GM12878 (cell line): ENCODE measurements around the gene OMD. TPM values are rescaled to one million over a fixed set of nuclear protein-coding genes. Genes with fewer than 3 reads are reported as not detected.

Experiments
- ATAC-seq: fragments of 200-7000 bp; cut with Tn5 transposase; 3 replicates; pipeline ENCODE4 v1.9.1; 2020; ENCODE audit warnings: mild to moderate bottlenecking, moderate library complexity
- BruUV-seq: library from RNA; stranded (reverse); fragments of 400-500 nt; replicated peaks from 2 replicates; lab custom pipeline; 2021; lab: Mats Ljungman, UMichigan
- CTCF ChIA-PET: fragments of 300-600 bp; sonication (Branson Sonifier 250); formaldehyde crosslinking; extraction: SDS; loops from one replicate; lab custom pipeline; 2021; ENCODE audit warnings: inconsistent platforms; lab: Yijun Ruan, JAX
- POLR2A ChIA-PET: fragments of 350-600 bp; formaldehyde crosslinking; extraction: SDS; loops from one replicate; lab custom pipeline; 2021; ENCODE audit warnings: inconsistent platforms; lab: Charles Lee
- RAD21 ChIA-PET: fragments of 300-600 bp; sonication (Branson Sonifier 250); formaldehyde crosslinking; loops from one replicate; lab custom pipeline; 2023; ENCODE audit warnings: antibody characterized with exemption; ENCODE audit not compliant: unreplicated experiment; lab: Charles Lee
- SMC1A ChIA-PET: fragments of 300-600 bp; sonication (Branson Sonifier 250); formaldehyde crosslinking; loops from one replicate; lab custom pipeline; 2023; ENCODE audit not compliant: unreplicated experiment, uncharacterized antibody; lab: Charles Lee
- DNase-seq: peaks from one replicate; pipeline ENCODE4 v3.0.0-alpha.2; 2011; ENCODE audit warnings: low read depth, low spot score
- FAIRE-seq: peaks from 3 replicates; lab custom pipeline; 2011; peaks lifted over from hg19 to GRCh38; lab: Jason Lieb, UNC
- H2AFZ ChIP-seq: 2 replicates; pipeline ENCODE4 v1.6.0; 2011; ENCODE audit warnings: low read depth, low read length, control low read depth; ENCODE audit not compliant: control insufficient read depth
- H3K27ac ChIP-seq: 2 replicates; pipeline ENCODE4 v1.5.1; 2011; ENCODE audit warnings: control low read depth; ENCODE audit not compliant: control insufficient read depth, insufficient read depth
- H3K27me3 ChIP-seq, 2 experiments: replicated peaks in 1 of 2; 2 replicates each; pipeline versions ENCODE4 v1.6.0 to v1.6.1; 2011; ENCODE audit warnings: low read length in 1 of 2; ENCODE audit not compliant: control insufficient read depth in 2 of 2, insufficient read depth in 2 of 2
- H3K36me3 ChIP-seq, 2 experiments: 2 replicates each; pipeline ENCODE4 v1.5.1; 2011; ENCODE audit warnings: low read length in 1 of 2; ENCODE audit not compliant: control insufficient read depth in 2 of 2, insufficient read depth in 2 of 2
- H3K4me1 ChIP-seq: 2 replicates; pipeline ENCODE4 v1.6.1; 2011; ENCODE audit warnings: mild to moderate bottlenecking, low read length, moderate library complexity, mixed read lengths; ENCODE audit not compliant: control insufficient read depth, insufficient read depth
- H3K4me2 ChIP-seq: 2 replicates; pipeline ENCODE4 v1.6.0; 2011; ENCODE audit warnings: control low read depth; ENCODE audit not compliant: control insufficient read depth, insufficient read depth
- H3K4me3 ChIP-seq: fragments of 200-600 bp; sonication (generic); 2 replicates; pipeline ENCODE4 v1.5.1; 2016
- H3K79me2 ChIP-seq: 2 replicates; pipeline ENCODE4 v1.6.0; 2011; ENCODE audit warnings: low read length; ENCODE audit not compliant: control insufficient read depth, insufficient read depth
- H3K9ac ChIP-seq: 2 replicates; pipeline ENCODE4 v1.8.0; 2011; ENCODE audit warnings: low read length, control low read depth, mixed read lengths; ENCODE audit not compliant: control insufficient read depth, insufficient read depth
- H3K9me3 ChIP-seq: replicated peaks from 3 replicates; pipeline ENCODE4 v1.5.1; 2011; ENCODE audit warnings: mild to moderate bottlenecking, low read length; ENCODE audit not compliant: control insufficient read depth, insufficient read depth
- H4K20me1 ChIP-seq: 2 replicates; pipeline ENCODE4 v1.6.0; 2011; ENCODE audit not compliant: control insufficient read depth, insufficient read depth
- CBFB ChIP-seq: IDR thresholded peaks from 2 replicates; pipeline ENCODE4 v1.6.1; 2016; ENCODE audit warnings: antibody characterized with exemption, low read depth
- CREB1 ChIP-seq: IDR thresholded peaks from 2 replicates; pipeline ENCODE4 v1.6.1; 2012; ENCODE audit warnings: low read depth, mild to moderate bottlenecking, inconsistent platforms
- CTCF ChIP-seq, 3 experiments: IDR thresholded peaks in 2 of 3; conservative IDR thresholded peaks in 1 of 3; 2 replicates each; pipeline ENCODE4 v1.5.1; 2011; ENCODE audit warnings: low read depth in 3 of 3, low read length in 3 of 3, mild to moderate bottlenecking in 3 of 3, control low read depth in 2 of 3, moderate library complexity in 2 of 3, inconsistent platforms in 1 of 3, mixed read lengths in 1 of 3; ENCODE audit not compliant: control insufficient read depth in 2 of 3, insufficient read depth in 1 of 3; ENCODE audit errors: extremely low read depth in 1 of 3
- ESRRA ChIP-seq: IDR thresholded peaks from 2 replicates; pipeline ENCODE4 v1.6.1; 2012; ENCODE audit warnings: mild to moderate bottlenecking, low read length, improper control_type of control experiment
- ETV6 ChIP-seq, 2 experiments: fragments of 450-650 bp in 1 of 2; IDR thresholded peaks in 1 of 2; conservative IDR thresholded peaks in 1 of 2; 2 replicates each; pipeline ENCODE4 v1.6.1; 2014; ENCODE audit warnings: antibody characterized with exemption in 1 of 2, borderline replicate concordance in 1 of 2, low read depth in 1 of 2, mild to moderate bottlenecking in 1 of 2, moderate library complexity in 1 of 2
- GABPA ChIP-seq: IDR thresholded peaks from 2 replicates; pipeline ENCODE4 v1.6.1; 2014; ENCODE audit warnings: antibody characterized with exemption, low read depth, mild to moderate bottlenecking, inconsistent platforms
- IKZF2 ChIP-seq, 2 experiments: fragments of 450-650 bp; IDR thresholded peaks; 2 replicates each; pipeline ENCODE4 v1.6.1; 2017; ENCODE audit warnings: mild to moderate bottlenecking in 2 of 2, moderate library complexity in 2 of 2
- PAX5 ChIP-seq: IDR thresholded peaks from 2 replicates; pipeline ENCODE4 v1.6.1; 2011; ENCODE audit warnings: low read depth, low read length, borderline replicate concordance
- PML ChIP-seq: IDR thresholded peaks from 2 replicates; pipeline ENCODE4 v1.6.1; 2012; ENCODE audit warnings: low read length, inconsistent platforms
- POLR2AphosphoS5 ChIP-seq: IDR thresholded peaks from 2 replicates; pipeline ENCODE4 v1.6.1; 2011; ENCODE audit warnings: mild to moderate bottlenecking, low read length, inconsistent platforms
- PRDM15 ChIP-seq: fragments of 450-650 bp; formaldehyde crosslinking; IDR thresholded peaks from 2 replicates; pipeline ENCODE4 v1.4.0; 2020; ENCODE audit warnings: mild to moderate bottlenecking, moderate library complexity
- SP1 ChIP-seq: IDR thresholded peaks from one replicate; pipeline ENCODE4 v1.6.1; 2011; ENCODE audit warnings: low read depth, low read length
- SREBF1 ChIP-seq: IDR thresholded peaks from 2 replicates; pipeline ENCODE4 v1.6.1; 2012; ENCODE audit warnings: mild to moderate bottlenecking, low read length
- USF2 ChIP-seq: IDR thresholded peaks from 2 replicates; pipeline ENCODE4 v1.6.1; 2011; ENCODE audit warnings: low read depth, low read length, improper control_type of control experiment, borderline replicate concordance
- ZBED1 ChIP-seq: IDR thresholded peaks from 2 replicates; pipeline ENCODE4 v1.6.1; 2016; ENCODE audit warnings: borderline replicate concordance
- ZNF217 ChIP-seq: fragments of 450-650 bp; IDR thresholded peaks from 2 replicates; pipeline ENCODE4 v1.6.1; 2017; ENCODE audit warnings: antibody characterized with exemption, mild to moderate bottlenecking
- WGBS: methylation state at CpG from one replicate; pipeline ENCODE4 v1.1.6; 2016; ENCODE audit warnings: low lambda C conversion rate; ENCODE audit not compliant: insufficient replicate concordance, insufficient coverage; ENCODE audit errors: missing lambda C conversion rate; 5-methylcytosine and 5-hydroxymethylcytosine counted together
- in situ Hi-C: fragments of 300-500 bp; cut with MboI; formaldehyde crosslinking; loops from 9 replicates; pipeline ENCODE4 v1.14.3; 2018; ENCODE audit warnings: mixed read lengths
- intact Hi-C: fragments of 100-400 bp; cut with micrococcal nuclease; formaldehyde crosslinking; loops from one replicate; pipeline ENCODE4 v1.14.2; 2022; ENCODE audit not compliant: unreplicated experiment
- polyA plus RNA-seq, 11 experiments: library from polyadenylated mRNA; depleted of rRNA in 4 of 11; unstranded in 6 of 11; stranded (reverse) in 5 of 11; fragments of >200 nt; fragmentation: Nextera tagmentation in 4 of 11; fragmentation: Illumina TruSeq in 1 of 11; extraction: Ambion mirVana in 4 of 11; extraction: Trizol in 1 of 11; gene quantifications; 1 replicate in 1 of 11; 2 replicates in 10 of 11; pipeline versions ENCODE4 v1.2.1 to v1.2.3, GENCODE V29; 2011 to 2016; ENCODE audit warnings: inconsistent platforms in 2 of 11, missing spikeins in 2 of 11, low read depth in 1 of 11
- total RNA-seq, 4 experiments: library from RNA; depleted of rRNA in 3 of 4; stranded (reverse); fragments of >200 nt in 3 of 4; fragmentation: Illumina TruSeq in 1 of 4; extraction: Trizol in 1 of 4; gene quantifications; 2 replicates each; pipeline versions ENCODE4 v1.2.1 to v1.2.3, GENCODE V29; 2013 to 2021

Gene OMD
- total and polyA plus RNA-seq, 10 of the 15 experiments (the other 5 are each of a cell fraction or from before 2014, with no cell fraction given) = 0.08 to 0.70 (median 0.57) TPM; not detected in 7

GRCh38 chr9:92393686-92394085 lies 30.6 kb downstream of the OMD start:
- BruUV-seq = no TSS peak
- CTCF ChIA-PET = interaction anchor here (0.7 to 1.3 kb wide), 2 partner anchors 79 to 254 kb away, joined by 3 read pairs; no protein-coding TSS in a partner anchor

More at GRCh38 chr9:92393686-92394085, 30.6 kb downstream of the OMD start:
- no peak overlapping the region for H3K4me2 ChIP-seq
- H3K36me3 ChIP-seq = no peaks in the 10 kb centered on the region
- H4K20me1 ChIP-seq = no peaks in the 10 kb centered on the region
- no peak for DNase-seq
- no peak overlapping the region for H3K9ac ChIP-seq
- no peak overlapping the region for H3K4me3 ChIP-seq
- no peak for ATAC-seq
- no peaks in the 10 kb centered on the region for H3K9me3 ChIP-seq
- SMC1A ChIA-PET = interaction anchor here (0.6 kb wide), 1 partner anchor 11 kb away, joined by 3 read pairs; the partner anchor contains the start of gene OGN
- no peak overlapping the region for H3K27ac ChIP-seq
- TF ChIP-seq CREB1 (no peak), USF2 (no peak), GABPA (no peak), ZNF217 (no peak), ZBED1 (no peak), PRDM15 (no peak), ESRRA (no peak), PAX5 (no peak), IKZF2 (IDR thresholded peaks at IDR 0.05) (no peak), SP1 (no peak), PML (no peak), ETV6 (conservative IDR thresholded peaks at IDR 0.05 in 1 of 2, IDR thresholded peaks at IDR 0.05 in 1 of 2; ENCODE audit: borderline replicate concordance in 1 of 2, low read depth in 1 of 2) (no peak), CBFB (no peak), POLR2AphosphoS5 (no peak), SREBF1 (no peak), CTCF (IDR thresholded peaks at IDR 0.05 in 2 of 3, conservative IDR thresholded peaks at IDR 0.05 in 1 of 3; ENCODE audit: control insufficient read depth in 2 of 3, extremely low read depth in 1 of 3, insufficient read depth in 1 of 3, low read depth in 3 of 3, low read length in 3 of 3) (no peak)
- H3K79me2 ChIP-seq = no peaks in the 10 kb centered on the region
- in situ Hi-C loops = no loop called here
- no peak overlapping the region for H2AFZ ChIP-seq
- H3K4me1 ChIP-seq = no peaks in the 10 kb centered on the region
- POLR2A ChIA-PET = no interaction called here
- WGBS = 95% methylated on average over 1 of the region's 1 CpG
- intact Hi-C loops = no loop called here
- no peak for FAIRE-seq
- no peaks in the 10 kb centered on the region for H3K27me3 ChIP-seq
- RAD21 ChIA-PET = interaction anchor here (0.7 kb wide), 1 partner anchor 180 kb away, joined by 3 read pairs; no protein-coding TSS in a partner anchor
